Measurements from ENCODE around the gene MROH8.

DNA sequence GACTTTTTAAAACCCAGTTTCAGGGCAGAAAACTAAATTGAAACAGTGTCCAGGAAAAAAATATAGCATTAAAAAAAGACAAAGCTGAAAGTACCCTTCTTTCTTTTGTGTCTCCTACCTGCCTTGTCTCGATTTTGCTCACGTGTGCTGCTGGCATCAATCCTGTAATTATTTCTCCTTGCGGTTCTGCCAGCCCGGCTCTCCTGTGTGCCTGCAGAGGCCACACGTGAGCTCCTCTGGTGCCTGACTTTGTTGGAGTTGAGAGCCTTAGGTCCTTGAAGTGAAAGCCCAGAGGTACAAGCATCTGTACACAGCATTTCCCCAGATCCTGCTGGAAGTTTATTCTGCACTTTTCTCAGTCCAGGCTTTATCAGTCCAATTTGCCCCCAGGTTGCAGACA, 45.8 kb upstream of the MROH8 start:
- TF ChIP-seq CTCF (IDR thresholded peaks at IDR 0.05) (no peak), POLR2A (IDR thresholded peaks at IDR 0.05) (no peak), POLR2AphosphoS5 (IDR thresholded peaks at IDR 0.05) (no peak)
